Stomach (tissue), 9 donors: ENCODE results near the gene LCN10. TPM values are rescaled to one million over a fixed set of nuclear protein-coding genes. Genes with fewer than 3 reads are reported as not detected.

Experiments
- DNase-seq, 2 donors: peaks; one replicate each; pipeline versions ENCODE4 v3.0.0 to v3.0.0-alpha.2; 2013 to 2019
- H3K27ac ChIP-seq, 5 donors: fragments of 200-600 bp in 4 of 5; sonication (generic) in 4 of 5; one replicate each; pipeline ENCODE4 v1.5.1; 2013 to 2019; ENCODE audit warnings: mild to moderate bottlenecking in 1 of 5, moderate library complexity in 1 of 5
- H3K27me3 ChIP-seq, 3 donors: fragments of 200-600 bp; sonication (generic); one replicate each; pipeline ENCODE4 v1.5.1; 2017 to 2019; ENCODE audit warnings: mixed run types in 1 of 3
- H3K36me3 ChIP-seq, 4 donors: fragments of 200-600 bp; sonication (generic); 1 replicate in 3 of 4; 2 replicates in 1 of 4; pipeline ENCODE4 v1.5.1; 2016 to 2019
- H3K4me1 ChIP-seq, 4 donors: fragments of 200-600 bp; sonication (generic); one replicate each; pipeline ENCODE4 v1.5.1; 2016 to 2019
- H3K4me3 ChIP-seq, 4 donors: fragments of 200-600 bp; sonication (generic) in 3 of 4; one replicate each; pipeline ENCODE4 v1.5.1; 2016 to 2019; ENCODE audit warnings: mild to moderate bottlenecking in 1 of 4
- H3K9me3 ChIP-seq, 4 donors: fragments of 200-600 bp; sonication (generic); one replicate each; pipeline ENCODE4 v1.5.1; 2016 to 2019
- EP300 ChIP-seq: sonication (generic); formaldehyde crosslinking; IDR thresholded peaks from one replicate; pipeline ENCODE4 v1.6.1; 2017; ENCODE audit warnings: antibody characterized with exemption
- POLR2A ChIP-seq, 4 donors: fragments of 450-650 bp; IDR thresholded peaks; one replicate each; pipeline ENCODE4 v1.6.1; 2016; ENCODE audit warnings: antibody characterized with exemption in 4 of 4, control low read depth in 2 of 4, mild to moderate bottlenecking in 1 of 4, moderate library complexity in 1 of 4
- POLR2AphosphoS5 ChIP-seq, 3 donors: sonication (generic); formaldehyde crosslinking; IDR thresholded peaks; one replicate each; pipeline ENCODE4 v1.6.1; 2016; ENCODE audit warnings: antibody characterized with exemption in 3 of 3
- WGBS, 5 donors: extraction: QIAGEN DNeasy Blood & Tissue Kit in 3 of 5; methylation state at CpG; one replicate each; pipeline versions ENCODE4 v1.1.5 to v1.1.7; 2013 to 2018; 5-methylcytosine and 5-hydroxymethylcytosine counted together
- intact Hi-C: fragments of 100-400 bp; cut with DNase I; formaldehyde crosslinking; loops from one replicate; pipeline ENCODE4 v1.15.1; 2023; ENCODE audit warnings: low total_unique reads
- polyA plus RNA-seq, 3 donors: library from polyadenylated mRNA; stranded (reverse); fragments of 200-250 nt; gene quantifications; one replicate each; pipeline ENCODE4 v1.2.3, GENCODE V29; 2013
- total RNA-seq, 5 donors: library from RNA; depleted of rRNA; stranded (reverse); fragments of >200 nt; gene quantifications; one replicate each; pipeline versions ENCODE4 v1.1.0 to v1.2.3, GENCODE V29; 2014 to 2016
- TF ChIP-seq, protein P1 (sequence below), 7 experiments: fragments of 450-650 bp in 4 of 7; fragments of 200-600 bp in 3 of 7; sonication (generic) in 3 of 7; IDR thresholded peaks; one replicate each; pipeline ENCODE4 v1.5.1; 2016 to 2019; ENCODE audit warnings: antibody characterized with exemption in 7 of 7, control low read depth in 2 of 7, mild to moderate bottlenecking in 1 of 7
- donor health status: healthy with polysubstance abuse.
- donor health status: Bipolar disorder and iron deficiency.
- donor health status: healthy.

LCN10 gene
- total and polyA plus RNA-seq, 8 donors, result 0.58 to 25.5 (median 8.5) TPM

DNA sequence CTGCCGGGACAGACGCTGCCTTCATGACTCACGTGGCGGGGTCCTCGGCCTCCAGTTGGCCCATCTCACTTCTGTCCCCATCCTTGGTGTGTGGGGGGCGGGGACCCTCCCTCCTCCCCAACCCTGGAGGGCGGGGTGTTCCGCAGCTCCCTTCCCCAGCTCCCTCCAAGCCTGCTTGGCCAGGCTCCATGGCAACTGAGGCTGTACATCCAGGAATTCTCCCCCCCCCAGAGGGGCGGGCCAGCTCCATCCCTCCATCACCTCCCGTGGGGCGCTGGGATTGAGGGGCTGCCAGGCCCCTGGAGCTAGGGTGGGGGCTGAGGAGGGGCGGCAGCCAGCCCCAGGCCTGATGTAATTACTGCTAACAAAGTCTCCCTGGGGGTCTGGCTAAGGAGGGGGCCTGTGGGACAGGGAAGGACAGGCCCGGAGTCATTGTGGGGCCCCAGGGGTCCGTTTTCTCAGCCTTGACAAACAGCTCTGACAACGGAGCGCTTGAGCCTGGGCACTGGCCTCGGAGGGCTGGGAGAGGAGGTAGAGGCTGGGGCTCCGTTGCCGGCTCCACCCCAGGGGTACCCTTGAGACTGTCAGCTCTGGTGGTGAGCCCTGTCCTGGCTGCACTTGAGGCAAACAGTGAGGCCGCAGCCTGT is 22.4 kb downstream of the LCN10 start:
- H3K4me3 ChIP-seq, result no peak overlapping the region
- peak overlapping the region in 4 of 5 donors; percentile 22 to 49 (median 33) for H3K27ac ChIP-seq
- WGBS, 5 donors, result 29 to 55% (median 36%) methylated on average over 17 to 20 of the region's 20 CpGs
- H3K4me1 ChIP-seq, result peaks cover 22 to 62% (median 50%) of the 10 kb centered on the region in 4 donors
- peaks cover 0 to 10% (median 0%) of the 10 kb centered on the region in 3 donors for H3K27me3 ChIP-seq
- peak in 1 of 2 donors; percentile 85 for DNase-seq
- H3K36me3 ChIP-seq, result peaks cover 27 to 45% (median 44%) of the 10 kb centered on the region in 4 donors
- no peaks in the 10 kb centered on the region for H3K9me3 ChIP-seq
- no peak for TF ChIP-seq POLR2AphosphoS5 (IDR thresholded peaks at IDR 0.05)
- intact Hi-C loops, result no loop called here

DNA sequence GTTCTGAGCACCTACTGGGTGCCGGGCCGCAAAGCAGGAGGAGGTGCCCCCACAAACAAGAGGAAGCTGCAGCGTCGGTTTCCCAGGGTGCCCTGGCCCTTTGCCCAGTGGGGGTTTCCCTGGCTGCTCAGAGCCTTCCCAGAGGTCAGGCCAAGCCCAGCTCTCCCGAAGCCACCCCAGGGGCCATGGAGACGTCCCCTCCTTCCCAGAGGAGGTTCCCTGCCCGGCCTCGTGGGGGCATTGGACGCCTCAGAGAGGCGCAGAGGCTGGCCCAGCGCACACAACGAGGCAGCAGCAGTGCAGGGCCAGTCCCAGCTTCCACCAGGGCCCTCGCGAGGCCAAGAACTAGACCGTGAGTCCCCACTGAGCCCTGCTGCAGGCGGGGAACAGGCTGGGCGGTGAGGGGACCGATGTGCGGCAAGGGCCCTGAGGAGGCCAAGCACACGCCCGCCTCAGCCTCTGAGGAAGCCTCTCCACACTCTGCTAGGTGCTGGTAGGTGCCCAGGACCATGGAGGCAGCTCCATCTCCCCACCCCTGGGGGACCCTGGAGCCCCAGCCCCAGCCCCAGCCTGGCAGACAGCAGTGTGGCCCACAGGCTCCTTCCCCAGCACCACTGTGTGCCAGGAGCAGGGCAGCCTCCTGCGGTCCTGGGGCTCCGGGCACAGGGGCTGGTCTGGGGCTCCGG is 23.4 kb downstream of the LCN10 start:
- WGBS, 5 donors, result 24 to 49% (median 30%) methylated on average over 12 to 24 of the region's 24 CpGs
- Histone ChIP-seq H3K4me1 (peaks cover 22 to 61% (median 41%) of the 10 kb centered on the region in 4 donors), H3K36me3 (peaks cover 19 to 34% (median 33%) of the 10 kb centered on the region in 4 donors), H3K4me3 (no peak overlapping the region), H3K27me3 (peaks cover 0 to 21% (median 10%) of the 10 kb centered on the region in 3 donors), H3K27ac (peak overlapping the region in 2 of 5 donors; percentile 22 to 49), H3K9me3 (no peaks in the 10 kb centered on the region)
- DNase-seq, result no peak
- intact Hi-C loops, result no loop called here
- TF ChIP-seq POLR2AphosphoS5 (IDR thresholded peaks at IDR 0.05), result no peak
- TF ChIP-seq, protein P1, sequence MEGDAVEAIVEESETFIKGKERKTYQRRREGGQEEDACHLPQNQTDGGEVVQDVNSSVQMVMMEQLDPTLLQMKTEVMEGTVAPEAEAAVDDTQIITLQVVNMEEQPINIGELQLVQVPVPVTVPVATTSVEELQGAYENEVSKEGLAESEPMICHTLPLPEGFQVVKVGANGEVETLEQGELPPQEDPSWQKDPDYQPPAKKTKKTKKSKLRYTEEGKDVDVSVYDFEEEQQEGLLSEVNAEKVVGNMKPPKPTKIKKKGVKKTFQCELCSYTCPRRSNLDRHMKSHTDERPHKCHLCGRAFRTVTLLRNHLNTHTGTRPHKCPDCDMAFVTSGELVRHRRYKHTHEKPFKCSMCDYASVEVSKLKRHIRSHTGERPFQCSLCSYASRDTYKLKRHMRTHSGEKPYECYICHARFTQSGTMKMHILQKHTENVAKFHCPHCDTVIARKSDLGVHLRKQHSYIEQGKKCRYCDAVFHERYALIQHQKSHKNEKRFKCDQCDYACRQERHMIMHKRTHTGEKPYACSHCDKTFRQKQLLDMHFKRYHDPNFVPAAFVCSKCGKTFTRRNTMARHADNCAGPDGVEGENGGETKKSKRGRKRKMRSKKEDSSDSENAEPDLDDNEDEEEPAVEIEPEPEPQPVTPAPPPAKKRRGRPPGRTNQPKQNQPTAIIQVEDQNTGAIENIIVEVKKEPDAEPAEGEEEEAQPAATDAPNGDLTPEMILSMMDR (IDR thresholded peaks at IDR 0.05), result no peak
- TF ChIP-seq EP300, result no peak

- H3K27ac ChIP-seq, result peak overlapping the region in 1 of 5 donors; percentile 49
- TF ChIP-seq, protein P1 (IDR thresholded peaks at IDR 0.05), result no peak
- TF ChIP-seq POLR2AphosphoS5 (IDR thresholded peaks at IDR 0.05), result no peak
- H3K4me3 ChIP-seq, result no peak overlapping the region
- no peaks in the 10 kb centered on the region for H3K9me3 ChIP-seq
- DNase-seq, result no peak
- peaks cover 11 to 27% (median 26%) of the 10 kb centered on the region in 4 donors for H3K36me3 ChIP-seq
- peaks cover 22 to 61% (median 42%) of the 10 kb centered on the region in 4 donors for H3K4me1 ChIP-seq
- intact Hi-C loops, result no loop called here
- WGBS, 5 donors, result 57 to 62% (median 59%) methylated on average over 16 to 20 of the region's 20 CpGs
- peaks cover 0 to 28% (median 16%) of the 10 kb centered on the region in 3 donors for H3K27me3 ChIP-seq
Observed at GRCh38 chr9:136718345-136719194, 24.2 kb downstream of the LCN10 start.

DNA sequence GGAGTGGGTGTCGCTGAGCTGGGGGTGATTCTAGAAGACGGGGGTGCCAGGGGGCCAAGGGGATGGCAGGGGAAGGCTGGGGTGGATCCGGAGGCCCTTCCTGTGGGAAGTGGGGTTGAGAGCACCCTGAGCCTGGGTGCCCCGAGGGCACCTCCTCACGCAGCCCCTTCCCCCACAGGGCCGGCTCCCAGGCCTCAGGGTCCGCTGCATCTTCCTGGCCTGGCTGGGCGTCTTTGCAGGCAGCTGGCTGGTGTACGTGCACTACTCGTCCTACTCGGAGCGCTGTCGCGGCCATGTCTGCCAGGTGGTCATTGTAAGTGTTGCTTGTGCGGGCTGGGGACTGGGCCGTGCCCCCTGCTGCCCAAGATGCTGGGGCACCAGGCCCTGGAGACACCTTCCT is 25.3 kb downstream of the LCN10 start:
- DNase-seq, result no peak
- H3K4me1 ChIP-seq, result peaks cover 26 to 61% (median 45%) of the 10 kb centered on the region in 4 donors
- H3K4me3 ChIP-seq, result no peak overlapping the region
- WGBS, 5 donors, result 76 to 86% (median 80%) methylated on average over 5 to 16 of the region's 16 CpGs
- intact Hi-C loops, result no loop called here
- peaks cover 0 to 40% (median 27%) of the 10 kb centered on the region in 3 donors for H3K27me3 ChIP-seq
- peaks cover 0 to 15% (median 14%) of the 10 kb centered on the region in 4 donors for H3K36me3 ChIP-seq
- H3K9me3 ChIP-seq, result no peaks in the 10 kb centered on the region
- TF ChIP-seq, protein P1 (IDR thresholded peaks at IDR 0.05), result no peak
- TF ChIP-seq POLR2AphosphoS5 (IDR thresholded peaks at IDR 0.05) (no peak), EP300 (no peak), POLR2A (IDR thresholded peaks at IDR 0.05) (no peak)
- H3K27ac ChIP-seq, result no peak overlapping the region
